H9 (cell line): ENCODE measurements around the gene TBC1D22A. TPM values are rescaled to one million over a fixed set of nuclear protein-coding genes. Genes with fewer than 3 reads are reported as not detected.
A peak's percentile ranks its signal among the peaks of the same experiment; 100 is the strongest.

Experiments used
- DNase-seq: peaks from one replicate; pipeline ENCODE4 v3.0.0-alpha.2; 2017
- H2AFZ ChIP-seq: one replicate; pipeline ENCODE4 v1.6.1; 2013; ENCODE audit warnings: mild to moderate bottlenecking, low read length, control low read depth, moderate library complexity
- H2AK5ac ChIP-seq: 2 replicates; pipeline ENCODE4 v1.6.1; 2013; ENCODE audit warnings: low read length, control low read depth, mixed read lengths; ENCODE audit not compliant: insufficient read length
- H2BK120ac ChIP-seq: one replicate; pipeline ENCODE4 v1.6.1; 2013; ENCODE audit warnings: low read depth, mild to moderate bottlenecking, low read length, control low read depth, inconsistent platforms; ENCODE audit not compliant: poor library complexity, severe bottlenecking
- H2BK12ac ChIP-seq: 2 replicates; pipeline ENCODE4 v1.6.1; 2013; ENCODE audit warnings: low read length, control low read depth, mixed read lengths, low read depth; ENCODE audit not compliant: insufficient read length
- H2BK15ac ChIP-seq: 2 replicates; pipeline ENCODE4 v1.6.1; 2013; ENCODE audit warnings: low read depth, low read length, control low read depth
- H2BK20ac ChIP-seq: one replicate; pipeline ENCODE4 v1.6.1; 2013; ENCODE audit warnings: low read depth, mild to moderate bottlenecking, low read length, control low read depth, inconsistent platforms; ENCODE audit not compliant: poor library complexity, severe bottlenecking
- H2BK5ac ChIP-seq: 2 replicates; pipeline ENCODE4 v1.6.1; 2013; ENCODE audit warnings: low read length, control low read depth, mixed read lengths; ENCODE audit not compliant: insufficient read length
- H3K14ac ChIP-seq: 2 replicates; pipeline ENCODE4 v1.6.1; 2013; ENCODE audit warnings: low read length, control low read depth; ENCODE audit not compliant: insufficient read depth
- H3K18ac ChIP-seq: 2 replicates; pipeline ENCODE4 v1.6.1; 2013; ENCODE audit warnings: low read depth, mild to moderate bottlenecking, mixed read lengths, low read length, control low read depth; ENCODE audit not compliant: insufficient read length
- H3K23ac ChIP-seq: 2 replicates; pipeline ENCODE4 v1.6.1; 2013; ENCODE audit warnings: low read length, control low read depth, mixed read lengths, low read depth; ENCODE audit not compliant: insufficient read length
- H3K23me2 ChIP-seq: 2 replicates; pipeline ENCODE4 v1.6.1; 2013; ENCODE audit warnings: low read depth, mild to moderate bottlenecking, mixed read lengths, low read length, control low read depth; ENCODE audit not compliant: insufficient read length, poor library complexity, severe bottlenecking
- H3K27ac ChIP-seq: 2 replicates; pipeline ENCODE4 v1.5.1; 2013; ENCODE audit warnings: low read length, control low read depth, mixed read lengths, low read depth; ENCODE audit not compliant: insufficient read length
- H3K27me3 ChIP-seq: 2 replicates; pipeline ENCODE4 v1.6.1; 2013; ENCODE audit warnings: low read length, control low read depth, inconsistent platforms; ENCODE audit not compliant: insufficient read depth
- H3K4ac ChIP-seq: 2 replicates; pipeline ENCODE4 v1.6.1; 2013; ENCODE audit warnings: low read depth, mild to moderate bottlenecking, control low read depth, inconsistent platforms, low read length, moderate library complexity
- H3K4me1 ChIP-seq: 2 replicates; pipeline ENCODE4 v1.6.1; 2013; ENCODE audit warnings: low read length, control low read depth, inconsistent platforms; ENCODE audit not compliant: insufficient read depth
- H3K4me2 ChIP-seq: 2 replicates; pipeline ENCODE4 v1.6.1; 2013; ENCODE audit warnings: low read length, control low read depth, mixed read lengths; ENCODE audit not compliant: insufficient read length, insufficient read depth
- H3K56ac ChIP-seq: 2 replicates; pipeline ENCODE4 v1.6.1; 2013; ENCODE audit warnings: low read depth, mild to moderate bottlenecking, mixed read lengths, low read length, control low read depth; ENCODE audit not compliant: insufficient read length
- H3K79me1 ChIP-seq: 2 replicates; pipeline ENCODE4 v1.6.1; 2013; ENCODE audit warnings: low read depth, mild to moderate bottlenecking, moderate library complexity, low read length, control low read depth, inconsistent platforms; ENCODE audit not compliant: insufficient read depth, poor library complexity, severe bottlenecking
- H3K79me2 ChIP-seq: 2 replicates; pipeline ENCODE4 v1.6.1; 2013; ENCODE audit warnings: low read length, control low read depth, inconsistent platforms; ENCODE audit not compliant: insufficient read depth
- H3K9ac ChIP-seq: 2 replicates; pipeline ENCODE4 v1.6.1; 2013; ENCODE audit warnings: low read length, control low read depth, mixed read lengths; ENCODE audit not compliant: insufficient read length; ENCODE audit errors: extremely low read depth
- H3K9me3 ChIP-seq: one replicate; pipeline ENCODE4 v1.6.1; 2013; ENCODE audit warnings: low read depth, low read length, inconsistent platforms; ENCODE audit not compliant: control insufficient read depth
- H3T11ph ChIP-seq: one replicate; pipeline ENCODE4 v1.6.1; 2013; ENCODE audit warnings: mild to moderate bottlenecking, low read length, control low read depth, inconsistent platforms
- H4K20me1 ChIP-seq: one replicate; pipeline ENCODE4 v1.6.1; 2013; ENCODE audit not compliant: control insufficient read depth, insufficient read length, insufficient read depth
- H4K5ac ChIP-seq: 2 replicates; pipeline ENCODE4 v1.6.1; 2013; ENCODE audit warnings: low read depth, mild to moderate bottlenecking, mixed read lengths, low read length, control low read depth; ENCODE audit not compliant: insufficient read length
- H4K8ac ChIP-seq: replicated peaks from 2 replicates; pipeline ENCODE4 v1.6.1; 2013; ENCODE audit warnings: low read length, control low read depth, mixed read lengths, low read depth; ENCODE audit not compliant: insufficient read length
- H4K91ac ChIP-seq: 2 replicates; pipeline ENCODE4 v1.6.1; 2013; ENCODE audit warnings: low read depth, mild to moderate bottlenecking, moderate library complexity, mixed read lengths, low read length, control low read depth; ENCODE audit not compliant: insufficient read length
- H3K27ac Mint-ChIP-seq, 3 experiments: 2 replicates in 2 of 3; 3 replicates in 1 of 3; pipeline ENCODE4 v1.8.0; 2020 to 2021; ENCODE audit warnings: mixed read lengths in 3 of 3, mild to moderate bottlenecking in 1 of 3, moderate library complexity in 1 of 3
- H3K27me3 Mint-ChIP-seq: 2 replicates; pipeline ENCODE4 v1.8.0; 2021; ENCODE audit warnings: low read depth, mild to moderate bottlenecking, moderate library complexity, mixed read lengths
- H3K36me3 Mint-ChIP-seq, 3 experiments: 2 replicates in 2 of 3; 3 replicates in 1 of 3; pipeline ENCODE4 v1.8.0; 2020 to 2021; ENCODE audit warnings: low read depth in 3 of 3, mixed read lengths in 3 of 3; ENCODE audit not compliant: insufficient read depth in 1 of 3
- H3K4me1 Mint-ChIP-seq, 2 experiments: 2 replicates each; pipeline ENCODE4 v1.8.0; 2020; ENCODE audit warnings: mixed read lengths in 2 of 2
- H3K4me3 Mint-ChIP-seq, 2 experiments: 2 replicates in 1 of 2; 3 replicates in 1 of 2; pipeline ENCODE4 v1.8.0; 2020 to 2021; ENCODE audit warnings: mild to moderate bottlenecking in 2 of 2, mixed read lengths in 2 of 2, moderate library complexity in 1 of 2
- H3K9me3 Mint-ChIP-seq, 2 experiments: 2 replicates in 1 of 2; 3 replicates in 1 of 2; pipeline ENCODE4 v1.8.0; 2020; ENCODE audit warnings: mild to moderate bottlenecking in 2 of 2, mixed read lengths in 2 of 2, moderate library complexity in 1 of 2
- CTCF ChIP-seq: fragments of 200-600 bp; sonication (generic); conservative IDR thresholded peaks from 3 replicates; pipeline ENCODE4 v1.8.0; 2021; ENCODE audit warnings: antibody characterized with exemption, mild to moderate bottlenecking
- WGBS: extraction: QIAGEN DNeasy Blood & Tissue Kit; methylation state at CpG from one replicate; pipeline ENCODE4 v1.1.7; 2013; ENCODE audit warnings: missing lambda C conversion rate, low lambda C conversion rate, mixed read lengths; ENCODE audit not compliant: insufficient read length; ENCODE audit errors: extremely low coverage; 5-methylcytosine and 5-hydroxymethylcytosine counted together
- total RNA-seq: library from RNA; stranded (reverse); gene quantifications from 2 replicates; pipeline ENCODE4 v1.2.1, GENCODE V29; 2021

Gene TBC1D22A
- total RNA-seq, 1 experiment from 2014 or later, result 20.8 TPM

GRCh38 chr22:47133061-47133969 is 370.9 kb downstream of the TBC1D22A start:
- H4K91ac ChIP-seq, result no peak overlapping the region
- no peak overlapping the region for H2BK20ac ChIP-seq
- no peak overlapping the region for H3K18ac ChIP-seq
- no peak for DNase-seq
- peak; percentile 16; the same call in 1 of the 3 replicates for TF ChIP-seq CTCF
- no peak overlapping the region for H3K4me2 ChIP-seq
- H4K5ac ChIP-seq, result no peak overlapping the region
- no CpG with 5 or more reads among the region's 25 CpGs for WGBS
- no peaks in the 10 kb centered on the region for H4K20me1 ChIP-seq
- no peak overlapping the region for H2BK5ac ChIP-seq
- no peaks in the 10 kb centered on the region for H3K4me1 ChIP-seq
- H3K4ac ChIP-seq, result no peak overlapping the region
- no peak overlapping the region for H3K23ac ChIP-seq
- H3T11ph ChIP-seq, result no peak overlapping the region
- Mint-ChIP-seq H3K4me1 (peaks cover 9 to 11% of the 10 kb centered on the region in 2 experiments), H3K4me3 (no peak overlapping the region), H3K9me3 (peaks cover 0 to 2% of the 10 kb centered on the region in 2 experiments; a peak in 1 of 5 replicates), H3K36me3 (peaks cover 0 to 6% (median 0%) of the 10 kb centered on the region in 3 experiments; a peak in 3 of 7 replicates), H3K27ac (no peak overlapping the region), H3K27me3 (peaks cover 4% of the 10 kb centered on the region; the same call in 1 of the 2 replicates)
- no peak overlapping the region for H2AK5ac ChIP-seq
- H3K9ac ChIP-seq, result no peak overlapping the region
- H4K8ac ChIP-seq, result no peak overlapping the region
- no peak overlapping the region for H2BK12ac ChIP-seq
- H3K27me3 ChIP-seq, result no peaks in the 10 kb centered on the region
- H3K9me3 ChIP-seq, result no peaks in the 10 kb centered on the region
- no peaks in the 10 kb centered on the region for H3K23me2 ChIP-seq
- no peak overlapping the region for H2AFZ ChIP-seq
- H2BK15ac ChIP-seq, result no peak overlapping the region
- H3K14ac ChIP-seq, result no peak overlapping the region
- no peaks in the 10 kb centered on the region for H3K79me1 ChIP-seq
- no peak overlapping the region for H3K27ac ChIP-seq
- no peaks in the 10 kb centered on the region for H3K79me2 ChIP-seq
- H2BK120ac ChIP-seq, result no peak overlapping the region
- H3K56ac ChIP-seq, result no peak overlapping the region
